Tracheal epithelial cell (primary cell): Measurements from ENCODE around the gene OR6C74. TPM values are rescaled to one million over a fixed set of nuclear protein-coding genes. Genes with fewer than 3 reads are reported as not detected.

Experiments used
- total RNA-seq: library from RNA; depleted of rRNA; stranded (reverse); fragments of >200 nt; gene quantifications from 2 replicates; pipeline ENCODE4 v1.2.1, GENCODE V29; 2014

Gene OR6C74
- not detected in 2 replicates for total RNA-seq

GRCh38 chr12:55244309-55244708 is at the start of gene OR6C74:
Gene OR6C74, plus strand, starts transcription at chr12:55244609. Its CDS starts 2,679 bp downstream, at chr12:55247288.

GRCh38 chr12:55220725-55221124 is 23.7 kb upstream of the OR6C74 start, which contains the start of gene OR10A7:
Gene OR10A7, plus strand, starts transcription at chr12:55221025. Its CDS starts 0 bp downstream, at chr12:55221025.

Other genes starting within 250 kb of the OR6C74 start
- not detected in 2 replicates for gene NEUROD4, start 224.6 kb upstream of the OR6C74 start, total RNA-seq
- gene OR9K2, start 118.2 kb upstream of the OR6C74 start, total RNA-seq, result not detected in 2 replicates
- gene OR10A7, start 23.6 kb upstream of the OR6C74 start, total RNA-seq, result not detected in 2 replicates
- gene OR6C6, start 52.0 kb downstream of the OR6C74 start, total RNA-seq, result not detected in 2 replicates
- not detected in 2 replicates for gene OR6C1, start 69.7 kb downstream of the OR6C74 start, total RNA-seq
- not detected in 2 replicates for gene OR6C3, start 86.1 kb downstream of the OR6C74 start, total RNA-seq
- gene OR6C75, start 118.4 kb downstream of the OR6C74 start, total RNA-seq, result not detected in 2 replicates
- not detected in 2 replicates for gene OR6C65, start 155.9 kb downstream of the OR6C74 start, total RNA-seq
- not detected in 2 replicates for gene OR6C76, start 181.6 kb downstream of the OR6C74 start, total RNA-seq
- not detected in 2 replicates for gene OR6C2, start 199.5 kb downstream of the OR6C74 start, total RNA-seq
- gene OR6C70, start 225.5 kb downstream of the OR6C74 start, total RNA-seq, result not detected in 2 replicates
- not detected in 2 replicates for gene OR6C68, start 247.8 kb downstream of the OR6C74 start, total RNA-seq